OCI-LY1 (cell line): ENCODE results near the gene UTS2R.

Source experiments
- CTCF ChIP-seq: fragments of 200-600 bp; sonication (generic), shearing (Covaris generic); IDR thresholded peaks from 2 replicates; pipeline ENCODE4 v1.5.1; 2017; ENCODE audit warnings: mild to moderate bottlenecking, antibody characterized with exemption, low read length, moderate library complexity, mixed read lengths
- EZH2 ChIP-seq: fragments of 200-600 bp; sonication (generic), shearing (Covaris generic); IDR thresholded peaks from 2 replicates; pipeline ENCODE4 v1.8.0; 2017; ENCODE audit warnings: borderline replicate concordance, mixed run types, mild to moderate bottlenecking, antibody characterized with exemption, low read length, moderate library complexity, mixed read lengths

- no peak for TF ChIP-seq CTCF
- TF ChIP-seq EZH2 = no peak
Measured at GRCh38 chr17:82376042-82376730, 4.6 kb downstream of the UTS2R start.
